GM12878 (cell line): Measurements from ENCODE around the gene SRPK2. TPM values are rescaled to one million over a fixed set of nuclear protein-coding genes. Genes with fewer than 3 reads are reported as not detected.
"Not testable (repeated sequence)": the region's sequence is repeated elsewhere in the genome, so short reads cannot be mapped to it uniquely, and the experiment has no call there.

Experiments
- ATAC-seq: fragments of 200-7000 bp; cut with Tn5 transposase; 3 replicates; pipeline ENCODE4 v1.9.1; 2020; ENCODE audit warnings: mild to moderate bottlenecking, moderate library complexity
- BruUV-seq: library from RNA; stranded (reverse); fragments of 400-500 nt; replicated peaks from 2 replicates; lab custom pipeline; 2021; lab: Mats Ljungman, UMichigan
- CTCF ChIA-PET: fragments of 300-600 bp; sonication (Branson Sonifier 250); formaldehyde crosslinking; extraction: SDS; loops from one replicate; lab custom pipeline; 2021; ENCODE audit warnings: inconsistent platforms; lab: Yijun Ruan, JAX
- POLR2A ChIA-PET: fragments of 350-600 bp; formaldehyde crosslinking; extraction: SDS; loops from one replicate; lab custom pipeline; 2021; ENCODE audit warnings: inconsistent platforms; lab: Charles Lee
- RAD21 ChIA-PET: fragments of 300-600 bp; sonication (Branson Sonifier 250); formaldehyde crosslinking; loops from one replicate; lab custom pipeline; 2023; ENCODE audit warnings: antibody characterized with exemption; ENCODE audit not compliant: unreplicated experiment; lab: Charles Lee
- SMC1A ChIA-PET: fragments of 300-600 bp; sonication (Branson Sonifier 250); formaldehyde crosslinking; loops from one replicate; lab custom pipeline; 2023; ENCODE audit not compliant: unreplicated experiment, uncharacterized antibody; lab: Charles Lee
- DNase-seq: peaks from one replicate; pipeline ENCODE4 v3.0.0-alpha.2; 2011; ENCODE audit warnings: low read depth, low spot score
- FAIRE-seq: peaks from 3 replicates; lab custom pipeline; 2011; peaks lifted over from hg19 to GRCh38; lab: Jason Lieb, UNC
- H2AFZ ChIP-seq: 2 replicates; pipeline ENCODE4 v1.6.0; 2011; ENCODE audit warnings: low read depth, low read length, control low read depth; ENCODE audit not compliant: control insufficient read depth
- H3K27ac ChIP-seq: 2 replicates; pipeline ENCODE4 v1.5.1; 2011; ENCODE audit warnings: control low read depth; ENCODE audit not compliant: control insufficient read depth, insufficient read depth
- H3K27me3 ChIP-seq, 2 experiments: replicated peaks in 1 of 2; 2 replicates each; pipeline versions ENCODE4 v1.6.0 to v1.6.1; 2011; ENCODE audit warnings: low read length in 1 of 2; ENCODE audit not compliant: control insufficient read depth in 2 of 2, insufficient read depth in 2 of 2
- H3K36me3 ChIP-seq, 2 experiments: 2 replicates each; pipeline ENCODE4 v1.5.1; 2011; ENCODE audit warnings: low read length in 1 of 2; ENCODE audit not compliant: control insufficient read depth in 2 of 2, insufficient read depth in 2 of 2
- H3K4me1 ChIP-seq: 2 replicates; pipeline ENCODE4 v1.6.1; 2011; ENCODE audit warnings: mild to moderate bottlenecking, low read length, moderate library complexity, mixed read lengths; ENCODE audit not compliant: control insufficient read depth, insufficient read depth
- H3K4me2 ChIP-seq: 2 replicates; pipeline ENCODE4 v1.6.0; 2011; ENCODE audit warnings: control low read depth; ENCODE audit not compliant: control insufficient read depth, insufficient read depth
- H3K4me3 ChIP-seq: fragments of 200-600 bp; sonication (generic); 2 replicates; pipeline ENCODE4 v1.5.1; 2016
- H3K79me2 ChIP-seq: 2 replicates; pipeline ENCODE4 v1.6.0; 2011; ENCODE audit warnings: low read length; ENCODE audit not compliant: control insufficient read depth, insufficient read depth
- H3K9ac ChIP-seq: 2 replicates; pipeline ENCODE4 v1.8.0; 2011; ENCODE audit warnings: low read length, control low read depth, mixed read lengths; ENCODE audit not compliant: control insufficient read depth, insufficient read depth
- H3K9me3 ChIP-seq: replicated peaks from 3 replicates; pipeline ENCODE4 v1.5.1; 2011; ENCODE audit warnings: mild to moderate bottlenecking, low read length; ENCODE audit not compliant: control insufficient read depth, insufficient read depth
- H4K20me1 ChIP-seq: 2 replicates; pipeline ENCODE4 v1.6.0; 2011; ENCODE audit not compliant: control insufficient read depth, insufficient read depth
- ASH2L ChIP-seq: fragments of 300-600, 200-600 bp; sonication (generic); IDR thresholded peaks from 2 replicates; pipeline ENCODE4 v1.6.1; 2017; ENCODE audit warnings: low read depth, mild to moderate bottlenecking, borderline replicate concordance
- BCLAF1 ChIP-seq: fragments of 450-650 bp; IDR thresholded peaks from 2 replicates; pipeline ENCODE4 v1.6.1; 2017; ENCODE audit warnings: antibody characterized with exemption, mild to moderate bottlenecking, moderate library complexity
- CEBPB ChIP-seq, 2 experiments: fragments of 150-350 bp in 1 of 2; IDR thresholded peaks; 2 replicates each; pipeline ENCODE4 v1.6.1; 2012 to 2014; ENCODE audit warnings: low read depth in 2 of 2, low read length in 2 of 2, borderline replicate concordance in 1 of 2, inconsistent platforms in 1 of 2
- KDM1A ChIP-seq: fragments of 200-600 bp; sonication (generic); IDR thresholded peaks from 2 replicates; pipeline ENCODE4 v1.6.1; 2016; ENCODE audit warnings: borderline replicate concordance
- PAX5 ChIP-seq: IDR thresholded peaks from 2 replicates; pipeline ENCODE4 v1.6.1; 2011; ENCODE audit warnings: low read depth, low read length, borderline replicate concordance
- RFX5 ChIP-seq: IDR thresholded peaks from 2 replicates; pipeline ENCODE4 v1.6.1; 2011; ENCODE audit warnings: low read depth, low read length, improper control_type of control experiment
- WGBS: methylation state at CpG from one replicate; pipeline ENCODE4 v1.1.6; 2016; ENCODE audit warnings: low lambda C conversion rate; ENCODE audit not compliant: insufficient replicate concordance, insufficient coverage; ENCODE audit errors: missing lambda C conversion rate; 5-methylcytosine and 5-hydroxymethylcytosine counted together
- in situ Hi-C: fragments of 300-500 bp; cut with MboI; formaldehyde crosslinking; loops from 9 replicates; pipeline ENCODE4 v1.14.3; 2018; ENCODE audit warnings: mixed read lengths
- intact Hi-C: fragments of 100-400 bp; cut with micrococcal nuclease; formaldehyde crosslinking; loops from one replicate; pipeline ENCODE4 v1.14.2; 2022; ENCODE audit not compliant: unreplicated experiment
- polyA plus RNA-seq, 11 experiments: library from polyadenylated mRNA; depleted of rRNA in 4 of 11; unstranded in 6 of 11; stranded (reverse) in 5 of 11; fragments of >200 nt; fragmentation: Nextera tagmentation in 4 of 11; fragmentation: Illumina TruSeq in 1 of 11; extraction: Ambion mirVana in 4 of 11; extraction: Trizol in 1 of 11; gene quantifications; 1 replicate in 1 of 11; 2 replicates in 10 of 11; pipeline versions ENCODE4 v1.2.1 to v1.2.3, GENCODE V29; 2011 to 2016; ENCODE audit warnings: inconsistent platforms in 2 of 11, missing spikeins in 2 of 11, low read depth in 1 of 11
- total RNA-seq, 4 experiments: library from RNA; depleted of rRNA in 3 of 4; stranded (reverse); fragments of >200 nt in 3 of 4; fragmentation: Illumina TruSeq in 1 of 4; extraction: Trizol in 1 of 4; gene quantifications; 2 replicates each; pipeline versions ENCODE4 v1.2.1 to v1.2.3, GENCODE V29; 2013 to 2021
- TF ChIP-seq, protein P1 (sequence below): fragments of 450-650 bp; IDR thresholded peaks from 2 replicates; pipeline ENCODE4 v1.6.1; 2018; ENCODE audit warnings: borderline replicate concordance, mild to moderate bottlenecking; ENCODE audit not compliant: partially characterized antibody

Gene SRPK2
- total and polyA plus RNA-seq, 10 of the 15 experiments (the other 5 are each of a cell fraction or from before 2014, with no cell fraction given), result 13.2 to 32.8 (median 24.5) TPM

- H2AFZ ChIP-seq, H4K20me1 ChIP-seq, H3K4me2 ChIP-seq, FAIRE-seq, H3K9ac ChIP-seq, H3K9me3 ChIP-seq, H3K36me3 ChIP-seq, DNase-seq, H3K4me3 ChIP-seq, H3K27me3 ChIP-seq, ATAC-seq, BruUV-seq, intact Hi-C loops, in situ Hi-C loops: not testable (repeated sequence)
- peaks cover 11% of the 10 kb centered on the region for H3K4me1 ChIP-seq
- H3K27ac ChIP-seq, result peak overlapping the region; percentile 29; the same call in 1 of the 2 replicates
- ChIA-PET CTCF (interaction anchor here (0.8 to 1.2 kb wide), 3 partner anchors 11 to 344 kb away, joined by 3 read pairs; no protein-coding TSS in a partner anchor), SMC1A (interaction anchor here (0.8 to 2.2 kb wide), 10 partner anchors 9 to 343 kb away, joined by 3 to 6 read pairs (median 4); no protein-coding TSS in a partner anchor), POLR2A (interaction anchor here (0.7 to 1.5 kb wide), 3 partner anchors 28 to 293 kb away, joined by 3 to 4 read pairs (median 3); no protein-coding TSS in a partner anchor), RAD21 (interaction anchor here (0.6 to 1.2 kb wide), 2 partner anchors 27 to 231 kb away, joined by 3 to 4 read pairs; no protein-coding TSS in a partner anchor)
- 97% methylated on average over 8 of the region's 8 CpGs for WGBS
- H3K79me2 ChIP-seq, result peaks cover 15% of the 10 kb centered on the region
Measured at GRCh38 chr7:105324606-105325005, 64.1 kb downstream of the SRPK2 start.

GRCh38 chr7:105323366-105323765 lies 65.4 kb downstream of the SRPK2 start:
- no TSS peak for BruUV-seq
- in situ Hi-C loops, result no loop called here
- Histone ChIP-seq H3K9me3 (no peaks in the 10 kb centered on the region; the same call in 2 of the 3 replicates), H3K9ac (no peak overlapping the region), H4K20me1 (no peaks in the 10 kb centered on the region), H2AFZ (no peak overlapping the region), H3K4me1 (peaks cover 11% of the 10 kb centered on the region), H3K27me3 (no peaks in the 10 kb centered on the region), H3K27ac (no peak overlapping the region), H3K4me3 (no peak overlapping the region), H3K4me2 (no peak overlapping the region), H3K79me2 (peaks cover 25% of the 10 kb centered on the region), H3K36me3 (no peaks in the 10 kb centered on the region)
- ChIA-PET SMC1A (interaction anchor here (1.4 to 2.2 kb wide), 3 partner anchors 15 to 170 kb away, joined by 3 to 6 read pairs (median 5); no protein-coding TSS in a partner anchor), POLR2A (interaction anchor here (0.8 to 1.4 kb wide), 2 partner anchors 15 to 27 kb away, joined by 3 read pairs; no protein-coding TSS in a partner anchor), RAD21 (no interaction called here), CTCF (interaction anchor here (1.0 to 1.2 kb wide), 3 partner anchors 15 to 342 kb away, joined by 3 to 4 read pairs (median 3); no protein-coding TSS in a partner anchor)
- DNase-seq (no peak), ATAC-seq (no peak), FAIRE-seq (no peak)
- TF ChIP-seq RFX5 (no peak), BCLAF1 (no peak), CEBPB (IDR thresholded peaks at IDR 0.05; ENCODE audit: borderline replicate concordance in 1 of 2, low read depth in 2 of 2, low read length in 2 of 2) (no peak), ASH2L (no peak), KDM1A (no peak), PAX5 (no peak)
- TF ChIP-seq, protein P1, sequence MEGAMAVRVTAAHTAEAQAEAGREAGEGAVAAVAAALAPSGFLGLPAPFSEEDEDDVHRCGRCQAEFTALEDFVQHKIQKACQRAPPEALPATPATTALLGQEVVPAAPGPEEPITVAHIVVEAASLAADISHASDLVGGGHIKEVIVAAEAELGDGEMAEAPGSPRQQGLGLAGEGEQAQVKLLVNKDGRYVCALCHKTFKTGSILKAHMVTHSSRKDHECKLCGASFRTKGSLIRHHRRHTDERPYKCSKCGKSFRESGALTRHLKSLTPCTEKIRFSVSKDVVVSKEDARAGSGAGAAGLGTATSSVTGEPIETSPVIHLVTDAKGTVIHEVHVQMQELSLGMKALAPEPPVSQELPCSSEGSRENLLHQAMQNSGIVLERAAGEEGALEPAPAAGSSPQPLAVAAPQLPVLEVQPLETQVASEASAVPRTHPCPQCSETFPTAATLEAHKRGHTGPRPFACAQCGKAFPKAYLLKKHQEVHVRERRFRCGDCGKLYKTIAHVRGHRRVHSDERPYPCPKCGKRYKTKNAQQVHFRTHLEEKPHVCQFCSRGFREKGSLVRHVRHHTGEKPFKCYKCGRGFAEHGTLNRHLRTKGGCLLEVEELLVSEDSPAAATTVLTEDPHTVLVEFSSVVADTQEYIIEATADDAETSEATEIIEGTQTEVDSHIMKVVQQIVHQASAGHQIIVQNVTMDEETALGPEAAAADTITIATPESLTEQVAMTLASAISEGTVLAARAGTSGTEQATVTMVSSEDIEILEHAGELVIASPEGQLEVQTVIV, result no peak
- intact Hi-C loops, result no loop called here
- 33% methylated on average over 1 of the region's 1 CpG for WGBS
